ENCODE results near the gene OR1J2. TPM values are rescaled to one million over a fixed set of nuclear protein-coding genes. Genes with fewer than 3 reads are reported as not detected.

The OR1J2 gene
- total RNA-seq, 1 experiment from 2014 or later, result not detected

- no peak for TF ChIP-seq ZNF219 (CRISPR knock-in tag; IDR thresholded peaks at IDR 0.05; ENCODE audit: borderline replicate concordance)
- TF ChIP-seq E2F5 (CRISPR knock-in tag; IDR thresholded peaks at IDR 0.05), result no peak
- no peak for TF ChIP-seq TEAD1 (CRISPR knock-in tag; IDR thresholded peaks at IDR 0.05)
- TF ChIP-seq ELF4 (CRISPR knock-in tag; IDR thresholded peaks at IDR 0.05; ENCODE audit: low read depth), result no peak
- no peak for TF ChIP-seq AFF4 (CRISPR knock-in tag; IDR thresholded peaks at IDR 0.05; ENCODE audit: borderline replicate concordance)
- TF ChIP-seq MXD4 (CRISPR knock-in tag; IDR thresholded peaks at IDR 0.05; ENCODE audit: borderline replicate concordance), result no peak
- no peak for TF ChIP-seq MYBL2 (CRISPR knock-in tag; IDR thresholded peaks at IDR 0.05)
- no peak for TF ChIP-seq EMX1 (CRISPR knock-in tag; IDR thresholded peaks at IDR 0.05)
- no peak for TF ChIP-seq SMAD3 (CRISPR knock-in tag; IDR thresholded peaks at IDR 0.05; ENCODE audit: borderline replicate concordance)
- no peak for TF ChIP-seq HMGXB4 (CRISPR knock-in tag; IDR thresholded peaks at IDR 0.05)
- TF ChIP-seq CREM (CRISPR knock-in tag; IDR thresholded peaks at IDR 0.05), result no peak
- no peak for TF ChIP-seq ARID4B (CRISPR knock-in tag; IDR thresholded peaks at IDR 0.05; ENCODE audit: borderline replicate concordance)
- no peak for TF ChIP-seq USF1 (CRISPR knock-in tag; IDR thresholded peaks at IDR 0.05)
- TF ChIP-seq ZSCAN18 (CRISPR knock-in tag; IDR thresholded peaks at IDR 0.05), result no peak
- TF ChIP-seq ZBTB43 (CRISPR knock-in tag; IDR thresholded peaks at IDR 0.05), result no peak
- no peak for TF ChIP-seq PRDM15 (CRISPR knock-in tag; IDR thresholded peaks at IDR 0.05)
- ATAC-seq (no peak), DNase-seq (ENCODE audit: low spot score) (no peak)
- Mint-ChIP-seq H3K27me3 (ENCODE audit: low read depth) (peaks cover 30% of the 10 kb centered on the region), H3K27ac (no peak overlapping the region), H3K36me3 (peaks cover 39% of the 10 kb centered on the region), H3K4me1 (no peaks in the 10 kb centered on the region), H3K4me3 (no peak overlapping the region), H3K9me3 (peaks cover 89% of the 10 kb centered on the region)
- ChIA-PET POLR2A (no interaction called here), CTCF (no interaction called here)
Measured at GRCh38 chr9:122551371-122551770, 40.8 kb downstream of the OR1J2 start.

Measured in WTC11 (cell line).